ENCODE measurements around the gene SOX4.

Gene SOX4

DNA sequence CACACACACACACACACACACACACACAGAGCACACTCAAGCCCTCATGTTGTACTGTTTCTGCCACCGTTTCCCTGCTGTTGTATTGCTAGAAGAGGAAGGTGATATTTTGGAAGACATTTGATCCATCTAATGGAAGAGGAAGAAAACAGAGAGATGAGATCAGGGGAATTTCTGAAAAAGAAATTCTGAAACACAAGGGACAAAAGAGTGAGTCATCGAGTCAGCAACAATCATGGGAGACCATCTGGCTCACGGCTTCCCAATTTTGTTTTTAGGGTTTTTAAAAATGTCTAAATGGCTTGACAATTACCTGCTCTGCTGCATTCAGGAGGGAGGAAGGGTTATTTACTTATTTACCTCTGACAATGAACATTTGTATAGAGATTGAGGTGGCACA lies 22.0 kb downstream of the SOX4 start:
- DNase-seq, result no peak

DNA sequence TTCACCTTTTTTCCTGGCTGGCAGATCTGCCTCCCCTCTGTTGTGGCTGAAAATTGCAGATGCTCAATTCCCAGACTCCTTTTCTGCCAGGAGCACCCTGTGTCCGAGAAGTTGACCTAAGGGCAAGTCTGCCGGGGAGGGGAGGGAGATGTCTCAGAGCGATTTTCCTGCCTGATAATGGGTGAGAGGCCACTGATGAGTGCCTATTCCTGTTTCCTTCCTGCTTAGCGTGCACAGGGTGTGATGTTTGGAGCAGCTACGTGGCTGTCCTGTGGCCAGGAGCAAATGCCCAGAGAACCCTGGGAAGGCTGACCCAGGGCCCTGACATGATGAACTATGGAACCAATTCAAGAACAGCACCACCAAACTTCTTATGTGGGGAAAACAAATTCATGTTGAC lies 22.5 kb downstream of the SOX4 start:
- no peak for DNase-seq

DNA sequence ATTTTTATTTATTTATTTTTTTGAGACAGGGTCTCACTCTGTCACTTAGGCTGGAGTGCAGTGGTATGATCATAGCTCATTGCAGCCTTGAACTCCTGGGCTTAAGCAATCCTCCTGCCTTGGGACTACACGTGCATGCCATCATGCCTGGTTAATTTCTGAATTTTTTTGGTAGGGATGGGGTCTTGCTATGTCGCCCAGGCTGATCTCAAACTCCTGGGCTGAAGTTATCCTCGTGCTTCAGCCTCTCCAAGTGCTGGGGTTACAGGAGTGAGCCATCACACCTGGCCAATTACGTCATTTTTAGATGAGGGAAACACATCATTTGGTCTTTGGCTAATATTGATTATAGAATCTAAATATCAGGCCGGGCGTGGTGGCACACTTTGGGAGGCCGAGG lies 32.1 kb downstream of the SOX4 start:
- DNase-seq, result no peak

DNA sequence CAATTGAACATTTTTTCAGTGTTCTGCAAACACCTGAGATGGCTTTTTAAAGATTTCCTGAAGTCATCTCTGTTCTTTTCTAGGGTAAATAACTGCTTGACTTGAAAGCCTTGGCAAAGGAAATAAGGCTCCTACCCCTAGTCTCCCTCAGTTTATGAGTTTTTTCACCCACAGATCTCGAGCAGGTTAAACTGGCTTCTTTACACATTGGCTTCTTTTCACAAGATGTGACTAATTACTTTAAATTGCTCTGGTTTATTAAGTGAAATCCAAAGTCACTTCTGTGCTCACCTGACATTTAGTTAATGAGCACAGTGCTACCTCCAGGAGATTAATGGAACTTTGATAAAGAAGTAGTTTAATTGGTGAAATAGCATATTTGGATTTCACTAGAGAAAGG lies 33.2 kb downstream of the SOX4 start:
- no peak for DNase-seq

DNA sequence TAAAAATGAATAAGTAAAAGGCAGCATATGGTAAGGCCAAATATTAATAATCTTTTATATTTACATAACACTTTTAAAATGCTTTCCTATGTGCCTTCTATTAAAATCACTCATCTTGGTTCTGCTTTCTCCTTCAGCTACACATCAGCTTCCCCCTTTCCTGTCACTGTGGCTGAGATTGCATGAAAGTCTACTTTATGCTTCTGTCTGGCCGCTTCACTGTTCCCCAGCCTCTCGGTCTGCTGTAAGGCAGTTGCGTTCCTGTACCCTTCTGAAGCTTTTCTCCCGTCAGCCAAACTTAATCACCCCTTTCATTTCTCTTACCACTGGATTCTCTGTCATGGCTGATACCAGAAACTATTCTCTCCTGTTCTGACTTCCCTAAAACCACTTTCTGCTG lies 34.6 kb downstream of the SOX4 start:
- DNase-seq, result no peak

DNA sequence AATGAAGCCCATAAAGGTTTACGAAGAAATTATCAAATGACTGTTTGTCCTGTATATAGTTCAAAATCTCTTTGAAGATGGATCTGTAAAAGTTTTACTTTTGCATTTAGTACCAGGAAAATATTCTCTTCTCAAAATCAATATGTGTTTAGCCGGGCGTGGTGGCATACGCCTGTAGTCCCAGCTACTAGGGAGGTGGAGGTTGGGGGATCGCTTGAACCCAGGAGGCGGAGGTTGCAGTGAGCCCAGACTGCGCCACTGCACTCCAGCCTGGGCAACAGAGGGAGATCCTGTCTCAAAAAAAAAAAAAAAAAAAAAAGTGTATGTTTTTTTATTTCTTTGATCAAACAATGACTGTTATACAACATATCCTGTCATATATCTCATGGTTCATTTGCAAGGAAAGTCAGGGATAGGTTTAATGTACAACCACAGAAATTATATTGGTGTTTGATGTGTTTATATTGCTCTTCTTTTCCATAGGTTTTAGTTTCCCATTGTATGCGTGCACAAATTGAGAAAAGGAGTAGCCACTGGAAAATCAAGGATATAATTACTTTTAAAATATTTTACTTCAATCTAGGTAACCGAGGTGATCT lies 40.1 kb downstream of the SOX4 start:
- DNase-seq, result no peak

DNA sequence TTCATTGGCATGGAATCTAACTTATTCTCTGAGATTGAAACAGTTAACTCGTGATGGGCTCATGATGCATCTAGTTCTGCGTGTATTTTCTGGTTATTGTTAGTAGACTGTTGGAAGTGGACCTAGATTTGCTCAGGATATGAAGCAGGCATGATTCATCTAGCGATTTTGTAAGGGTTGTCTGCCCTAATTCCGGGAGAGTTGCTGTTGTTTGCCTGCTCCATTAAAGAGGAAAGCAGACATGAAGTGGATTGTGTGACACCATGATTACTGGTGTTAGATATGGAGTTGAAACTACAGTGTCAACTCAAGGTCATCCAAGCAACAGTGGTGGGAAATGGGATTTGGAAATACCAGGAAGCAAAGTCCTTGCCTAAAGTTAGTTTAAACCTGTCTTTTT lies 41.0 kb downstream of the SOX4 start:
- no peak for DNase-seq

DNA sequence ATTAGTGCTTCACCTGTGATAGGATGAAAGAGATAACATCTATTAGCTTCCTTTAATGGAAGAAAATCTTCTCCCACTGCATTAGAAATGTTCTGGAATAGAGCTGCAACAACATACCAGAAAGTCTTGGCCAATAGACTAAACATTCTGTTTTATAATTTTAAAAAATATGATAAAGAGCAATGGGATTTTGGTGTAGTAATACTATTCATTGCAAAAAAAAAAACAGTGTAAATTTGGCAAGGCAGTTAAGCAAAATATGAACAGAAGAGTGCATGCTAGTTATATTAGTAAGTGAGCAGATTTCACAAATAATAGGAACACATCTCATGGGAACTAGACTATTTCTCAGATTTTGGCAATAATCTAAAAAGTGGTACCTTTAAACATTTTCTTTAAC lies 43.3 kb downstream of the SOX4 start:
- DNase-seq, result no peak

DNA sequence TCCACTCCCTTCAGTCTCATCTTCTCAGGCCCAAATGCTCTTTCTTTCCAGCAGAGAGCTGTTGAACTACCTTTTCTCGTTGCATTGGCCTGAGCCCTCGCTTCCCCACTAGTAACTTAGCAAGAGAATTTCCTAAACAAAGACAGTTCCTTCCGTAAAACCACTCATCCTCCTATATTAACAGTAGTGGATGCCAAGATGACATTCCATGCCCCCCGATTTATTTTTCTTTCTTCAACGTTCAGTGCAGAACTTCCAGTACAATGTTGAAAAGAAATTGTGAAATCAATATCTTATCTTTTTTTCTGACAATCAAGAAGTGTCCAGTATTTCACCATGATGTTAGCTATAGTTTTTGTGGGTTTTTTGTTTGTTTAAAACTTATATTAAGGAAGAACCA lies 45.8 kb downstream of the SOX4 start:
- DNase-seq, result no peak
